IMR-90 (cell line): ENCODE measurements around the gene MAGI3. TPM values are rescaled to one million over a fixed set of nuclear protein-coding genes. Genes with fewer than 3 reads are reported as not detected.
"Not testable (repeated sequence)": the region's sequence is repeated elsewhere in the genome, so short reads cannot be mapped to it uniquely, and the experiment has no call there.

Experiments used
- ATAC-seq: fragments of 200-7000 bp; cut with Tn5 transposase; 2 replicates; pipeline ENCODE4 v1.9.1; 2020; ENCODE audit warnings: low read depth, mild to moderate bottlenecking, moderate library complexity
- BruUV-seq: library from RNA; stranded (reverse); fragments of 400-500 nt; replicated peaks from 2 replicates; lab custom pipeline; 2021; lab: Mats Ljungman, UMichigan
- CTCF ChIA-PET: fragments of 300-600 bp; formaldehyde crosslinking; extraction: SDS; loops from one replicate; lab custom pipeline; 2021; ENCODE audit warnings: antibody characterized with exemption; lab: Yijun Ruan, JAX
- POLR2A ChIA-PET: fragments of 300-600 bp; sonication (Branson Sonifier 250); formaldehyde crosslinking; loops from one replicate; lab custom pipeline; 2022; ENCODE audit warnings: antibody characterized with exemption; ENCODE audit not compliant: unreplicated experiment; lab: Charles Lee
- DNase-seq: peaks from one replicate; pipeline ENCODE4 v3.0.0; 2013
- H2AFZ ChIP-seq: replicated peaks from 2 replicates; pipeline ENCODE3; 2013; ENCODE audit warnings: low read length, mild to moderate bottlenecking; ENCODE audit not compliant: poor library complexity
- H2AK5ac ChIP-seq: 2 replicates; pipeline ENCODE4 v1.6.1; 2013; ENCODE audit warnings: low read depth, low read length, inconsistent platforms
- H2AK9ac ChIP-seq: replicated peaks from 2 replicates; pipeline ENCODE3; 2013; ENCODE audit warnings: mild to moderate bottlenecking, low read depth, low read length, moderate library complexity; ENCODE audit not compliant: poor library complexity
- H2BK120ac ChIP-seq: 2 replicates; pipeline ENCODE4 v1.6.1; 2013; ENCODE audit warnings: low read depth, low read length, inconsistent platforms
- H2BK15ac ChIP-seq: 3 replicates; pipeline ENCODE4 v1.6.1; 2013; ENCODE audit warnings: low read depth, low read length, inconsistent platforms
- H2BK20ac ChIP-seq: 2 replicates; pipeline ENCODE4 v1.6.1; 2013; ENCODE audit warnings: low read depth, mild to moderate bottlenecking, inconsistent platforms, low read length, moderate library complexity
- H2BK5ac ChIP-seq: 2 replicates; pipeline ENCODE4 v1.6.1; 2013; ENCODE audit warnings: mild to moderate bottlenecking, low read depth, low read length, inconsistent platforms; ENCODE audit not compliant: poor library complexity, severe bottlenecking
- H3K14ac ChIP-seq: replicated peaks from 2 replicates; pipeline ENCODE4 v1.6.1; 2013; ENCODE audit warnings: low read depth, low read length, inconsistent platforms
- H3K18ac ChIP-seq: 2 replicates; pipeline ENCODE4 v1.6.1; 2013; ENCODE audit warnings: low read depth, low read length, control low read depth
- H3K23ac ChIP-seq: 2 replicates; pipeline ENCODE4 v1.6.1; 2013; ENCODE audit warnings: low read depth, low read length, inconsistent platforms
- H3K27ac ChIP-seq: 2 replicates; pipeline ENCODE4 v1.5.1; 2013; ENCODE audit warnings: mild to moderate bottlenecking, control low read depth, low read length; ENCODE audit not compliant: insufficient read depth
- H3K27me3 ChIP-seq: 2 replicates; pipeline ENCODE4 v1.6.1; 2013; ENCODE audit warnings: low read length; ENCODE audit not compliant: control insufficient read depth, insufficient read depth
- H3K36me3 ChIP-seq: 2 replicates; pipeline ENCODE4 v1.6.1; 2013; ENCODE audit warnings: low read length, mixed read lengths; ENCODE audit not compliant: control insufficient read depth, insufficient read depth
- H3K4ac ChIP-seq: 2 replicates; pipeline ENCODE4 v1.6.1; 2013; ENCODE audit warnings: low read depth, low read length, inconsistent platforms
- H3K4me1 ChIP-seq: 2 replicates; pipeline ENCODE4 v1.6.1; 2013; ENCODE audit warnings: low read length, mixed read lengths; ENCODE audit not compliant: control insufficient read depth, insufficient read depth
- H3K4me2 ChIP-seq: 2 replicates; pipeline ENCODE4 v1.6.1; 2013; ENCODE audit warnings: low read depth, mild to moderate bottlenecking, control low read depth, low read length, moderate library complexity
- H3K4me3 ChIP-seq: 2 replicates; pipeline ENCODE4 v1.5.1; 2013; ENCODE audit warnings: low read depth, mild to moderate bottlenecking, control low read depth, low read length, moderate library complexity; ENCODE audit not compliant: insufficient read depth
- H3K56ac ChIP-seq: 2 replicates; pipeline ENCODE4 v1.6.1; 2013; ENCODE audit warnings: low read length, inconsistent platforms; ENCODE audit not compliant: insufficient read depth; ENCODE audit errors: extremely low read depth
- H3K79me1 ChIP-seq, 2 experiments: 2 replicates each; pipeline ENCODE4 v1.6.1; 2013; ENCODE audit warnings: low read length in 2 of 2, inconsistent platforms in 1 of 2, low read depth in 1 of 2
- H3K9ac ChIP-seq: 2 replicates; pipeline ENCODE4 v1.6.1; 2013; ENCODE audit warnings: low read depth, low read length, control low read depth
- H3K9me1 ChIP-seq: 2 replicates; pipeline ENCODE4 v1.6.1; 2013; ENCODE audit warnings: low read length, inconsistent platforms; ENCODE audit not compliant: insufficient read depth
- H3K9me3 ChIP-seq: 2 replicates; pipeline ENCODE4 v1.6.1; 2013; ENCODE audit warnings: low read length; ENCODE audit not compliant: control insufficient read depth, insufficient read depth
- H4K20me1 ChIP-seq: 2 replicates; pipeline ENCODE4 v1.6.1; 2013; ENCODE audit warnings: low read length, inconsistent platforms; ENCODE audit not compliant: insufficient read depth
- H4K5ac ChIP-seq: 2 replicates; pipeline ENCODE4 v1.6.1; 2013; ENCODE audit warnings: mild to moderate bottlenecking, low read depth, low read length, control low read depth
- H4K8ac ChIP-seq, 2 experiments: 2 replicates each; pipeline ENCODE4 v1.6.1; 2013; ENCODE audit warnings: low read depth in 2 of 2, low read length in 2 of 2, control low read depth in 1 of 2, inconsistent platforms in 1 of 2
- H4K91ac ChIP-seq: 2 replicates; pipeline ENCODE4 v1.6.1; 2013; ENCODE audit warnings: low read depth, low read length, inconsistent platforms; ENCODE audit not compliant: insufficient read depth
- CEBPB ChIP-seq: IDR thresholded peaks from 2 replicates; pipeline ENCODE4 v1.6.1; 2012; ENCODE audit warnings: low read depth, low read length, improper control_type of control experiment
- FOS ChIP-seq: fragments of 150-350 bp; IDR thresholded peaks from 2 replicates; pipeline ENCODE4 v1.6.1; 2016; ENCODE audit warnings: low read depth, low read length
- MXI1 ChIP-seq: IDR thresholded peaks from 2 replicates; pipeline ENCODE4 v1.6.1; 2012; ENCODE audit warnings: low read depth, mild to moderate bottlenecking, low read length, moderate library complexity, borderline replicate concordance
- POLR2A ChIP-seq: IDR thresholded peaks from 2 replicates; pipeline ENCODE4 v1.6.1; 2012; ENCODE audit warnings: mild to moderate bottlenecking, low read depth, low read length
- RAD21 ChIP-seq: IDR thresholded peaks from 2 replicates; pipeline ENCODE4 v1.6.1; 2012; ENCODE audit warnings: low read length, improper control_type of control experiment
- SMC3 ChIP-seq: fragments of 150-350 bp; IDR thresholded peaks from 2 replicates; pipeline ENCODE4 v1.6.1; 2016; ENCODE audit warnings: low read depth, mild to moderate bottlenecking, antibody characterized with exemption, low read length, moderate library complexity
- WGBS, 2 experiments: methylation state at CpG; one replicate each; pipeline versions ENCODE4 v1.1.5 to v1.1.7; 2013; ENCODE audit warnings: missing lambda C conversion rate in 2 of 2; ENCODE audit not compliant: insufficient read length in 1 of 2; ENCODE audit errors: extremely low coverage in 2 of 2; 5-methylcytosine and 5-hydroxymethylcytosine counted together
- dilution Hi-C: fragments of 300-500 bp; cut with HindIII; formaldehyde crosslinking; loops from one replicate; pipeline ENCODE4 v1.14.3; 2018; ENCODE audit warnings: low sequenced_read_pairs; ENCODE audit not compliant: unreplicated experiment
- in situ Hi-C: fragments of 300-500 bp; cut with MboI; formaldehyde crosslinking; loops from 3 replicates; pipeline ENCODE4 v1.14.3; 2019; ENCODE audit warnings: low sequenced_read_pairs, inconsistent platforms, mixed read lengths
- intact Hi-C: fragments of 100-400 bp; cut with micrococcal nuclease; formaldehyde crosslinking; loops from 2 replicates; pipeline ENCODE4 v1.10.0; 2022
- polyA plus RNA-seq, 3 experiments: library from polyadenylated mRNA; depleted of rRNA; stranded (reverse); fragments of >200 nt; gene quantifications; 2 replicates each; pipeline ENCODE4 v1.2.3, GENCODE V29; 2012; ENCODE audit warnings: low replicate concordance in 1 of 3
- total RNA-seq: library from RNA; depleted of rRNA; stranded (reverse); fragments of >200 nt; gene quantifications from 2 replicates; pipeline ENCODE4 v1.2.3, GENCODE V29; 2012
- TF ChIP-seq, protein P1 (sequence below): conservative IDR thresholded peaks from 2 replicates; pipeline ENCODE4 v1.5.1; 2012; ENCODE audit warnings: mild to moderate bottlenecking, low read depth, low read length, improper control_type of control experiment

Gene MAGI3
- total and polyA plus RNA-seq, 2 of the 4 experiments (the other 2 are of a cell fraction) = 2.5 to 8.8 TPM

DNA sequence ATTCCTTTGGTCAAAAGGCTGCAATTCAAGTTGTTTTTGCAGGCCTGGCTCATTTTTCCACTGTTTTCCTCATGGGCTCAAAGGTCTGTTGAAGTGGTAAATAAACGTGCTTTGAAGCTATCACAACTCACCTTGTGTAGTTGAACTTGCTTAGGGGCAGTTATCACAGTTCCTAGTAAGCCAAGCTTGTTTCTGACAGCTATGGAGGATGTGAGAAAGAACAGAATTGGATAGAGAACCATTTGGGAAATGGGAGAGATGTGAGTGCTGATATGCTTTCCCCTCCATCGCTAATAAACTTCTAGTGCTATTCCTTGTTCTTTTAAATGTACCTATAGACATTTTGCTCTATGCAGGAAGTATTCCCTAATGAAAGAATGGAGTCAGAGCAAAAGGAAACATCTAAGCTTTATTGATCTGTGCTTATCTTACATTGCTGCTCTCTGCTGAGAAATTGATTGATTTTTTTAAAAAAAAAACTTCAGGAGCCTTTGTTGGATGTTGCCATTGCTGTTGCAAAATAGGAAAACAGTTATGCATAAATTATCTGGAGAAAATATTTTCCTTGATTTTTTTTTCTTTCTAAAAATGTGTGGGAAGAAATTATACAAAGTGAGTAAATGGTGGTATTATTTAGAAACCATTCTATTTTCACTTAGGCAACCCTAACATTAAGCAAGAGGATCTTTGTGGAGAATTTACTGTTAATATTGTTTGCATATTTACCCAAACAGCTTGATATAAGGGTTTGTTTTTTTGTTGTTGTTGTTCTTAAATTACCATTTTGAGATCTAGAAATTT, 118.2 kb downstream of the MAGI3 start:
- H3K9ac ChIP-seq = no peak overlapping the region
- no peak overlapping the region for H2AFZ ChIP-seq
- no peak overlapping the region for H2BK120ac ChIP-seq
- no peak overlapping the region for H2BK15ac ChIP-seq
- H3K4ac ChIP-seq = no peak overlapping the region
- H3K27ac ChIP-seq = no peak overlapping the region
- H3K4me3 ChIP-seq = no peak overlapping the region
- no peak overlapping the region for H3K4me2 ChIP-seq
- no peak overlapping the region for H2AK5ac ChIP-seq
- no peak for TF ChIP-seq POLR2A
- TF ChIP-seq MXI1 = no peak
- no peak for TF ChIP-seq RAD21
- no peak for TF ChIP-seq FOS
- TF ChIP-seq, protein P1, sequence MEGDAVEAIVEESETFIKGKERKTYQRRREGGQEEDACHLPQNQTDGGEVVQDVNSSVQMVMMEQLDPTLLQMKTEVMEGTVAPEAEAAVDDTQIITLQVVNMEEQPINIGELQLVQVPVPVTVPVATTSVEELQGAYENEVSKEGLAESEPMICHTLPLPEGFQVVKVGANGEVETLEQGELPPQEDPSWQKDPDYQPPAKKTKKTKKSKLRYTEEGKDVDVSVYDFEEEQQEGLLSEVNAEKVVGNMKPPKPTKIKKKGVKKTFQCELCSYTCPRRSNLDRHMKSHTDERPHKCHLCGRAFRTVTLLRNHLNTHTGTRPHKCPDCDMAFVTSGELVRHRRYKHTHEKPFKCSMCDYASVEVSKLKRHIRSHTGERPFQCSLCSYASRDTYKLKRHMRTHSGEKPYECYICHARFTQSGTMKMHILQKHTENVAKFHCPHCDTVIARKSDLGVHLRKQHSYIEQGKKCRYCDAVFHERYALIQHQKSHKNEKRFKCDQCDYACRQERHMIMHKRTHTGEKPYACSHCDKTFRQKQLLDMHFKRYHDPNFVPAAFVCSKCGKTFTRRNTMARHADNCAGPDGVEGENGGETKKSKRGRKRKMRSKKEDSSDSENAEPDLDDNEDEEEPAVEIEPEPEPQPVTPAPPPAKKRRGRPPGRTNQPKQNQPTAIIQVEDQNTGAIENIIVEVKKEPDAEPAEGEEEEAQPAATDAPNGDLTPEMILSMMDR = no peak
- no peak for TF ChIP-seq CEBPB
- TF ChIP-seq SMC3 = no peak
- no peaks in the 10 kb centered on the region for H3K9me1 ChIP-seq
- no CpG with 5 or more reads among the region's 2 CpGs for WGBS, 2 experiments
- H3K4me1 ChIP-seq = no peaks in the 10 kb centered on the region
- H4K20me1 ChIP-seq = no peaks in the 10 kb centered on the region
- no peak overlapping the region for H3K23ac ChIP-seq
- CTCF ChIA-PET = interaction anchor here (0.5 kb wide), 1 partner anchor 267 kb away, joined by 3 read pairs; no protein-coding TSS in a partner anchor
- dilution Hi-C loops (no loop called here), intact Hi-C loops (no loop called here), in situ Hi-C loops (no loop called here)
- H2BK5ac ChIP-seq = no peak overlapping the region
- no peak for ATAC-seq
- H4K8ac ChIP-seq = no peak overlapping the region
- no peak overlapping the region for H2AK9ac ChIP-seq
- H3K79me1 ChIP-seq = peaks cover 7% of the 10 kb centered on the region in 2 experiments
- H4K5ac ChIP-seq = no peak overlapping the region
- peaks cover 4% of the 10 kb centered on the region for H3K9me3 ChIP-seq
- POLR2A ChIA-PET = interaction anchor here (0.5 kb wide), 1 partner anchor 13 kb away, joined by 3 read pairs; no protein-coding TSS in a partner anchor
- no TSS peak for BruUV-seq
- no peak overlapping the region for H3K14ac ChIP-seq
- H3K36me3 ChIP-seq = no peaks in the 10 kb centered on the region
- H3K56ac ChIP-seq = no peak overlapping the region
- H3K27me3 ChIP-seq = no peaks in the 10 kb centered on the region
- H3K18ac ChIP-seq = no peak overlapping the region
- no peak overlapping the region for H4K91ac ChIP-seq
- H2BK20ac ChIP-seq = no peak overlapping the region
- no peak for DNase-seq

GRCh38 chr1:113509766-113510165, 119.5 kb downstream of the MAGI3 start:
- H4K8ac ChIP-seq, BruUV-seq, H2BK15ac ChIP-seq, POLR2A ChIA-PET, H2BK120ac ChIP-seq, H2BK5ac ChIP-seq, H3K27me3 ChIP-seq, H2AK5ac ChIP-seq, H4K20me1 ChIP-seq, CTCF ChIA-PET, H3K9me1 ChIP-seq, intact Hi-C loops, H3K79me1 ChIP-seq, H3K9me3 ChIP-seq, H2BK20ac ChIP-seq, H3K27ac ChIP-seq, in situ Hi-C loops, H3K56ac ChIP-seq, H4K5ac ChIP-seq, H3K14ac ChIP-seq, H2AFZ ChIP-seq, H2AK9ac ChIP-seq, H3K9ac ChIP-seq, dilution Hi-C loops, H3K4me3 ChIP-seq, DNase-seq, H3K4me2 ChIP-seq, H3K4ac ChIP-seq, ATAC-seq, H3K4me1 ChIP-seq, H4K91ac ChIP-seq, H3K36me3 ChIP-seq, H3K23ac ChIP-seq, H3K18ac ChIP-seq: not testable (repeated sequence)
- no CpG with 5 or more reads among the region's 12 CpGs for WGBS, 2 experiments
